Breast epithelium (tissue), 3 donors: ENCODE results near the gene PCNX1.

ENCODE experiments used
- POLR2A ChIP-seq: fragments of 450-650 bp; IDR thresholded peaks from one replicate; pipeline ENCODE4 v1.6.1; 2016; ENCODE audit warnings: antibody characterized with exemption, mild to moderate bottlenecking, moderate library complexity
- TF ChIP-seq, protein P1 (sequence below), 3 donors: fragments of 450-650 bp; IDR thresholded peaks; one replicate each; pipeline ENCODE4 v1.5.1; 2016 to 2017; ENCODE audit warnings: antibody characterized with exemption in 3 of 3, mild to moderate bottlenecking in 3 of 3, moderate library complexity in 3 of 3

DNA sequence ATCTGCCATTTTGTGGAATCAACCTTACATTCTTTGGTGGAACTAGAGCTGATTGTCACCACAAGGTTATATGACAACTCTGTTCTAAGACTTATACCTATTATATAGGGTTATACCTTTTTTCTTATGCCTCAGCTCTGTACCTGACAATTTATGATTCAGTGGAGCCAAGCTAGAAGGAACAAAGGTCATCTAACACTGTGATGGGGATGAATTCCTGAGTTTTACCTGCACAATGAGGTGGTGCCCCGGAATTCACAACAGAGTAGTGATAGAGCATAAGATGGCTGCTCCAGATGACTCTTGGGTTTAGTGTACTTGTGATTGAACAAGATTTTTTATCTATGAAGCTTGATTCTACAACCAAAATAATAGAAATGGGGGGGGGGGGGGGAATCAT is 207.3 kb downstream of the PCNX1 start:
- TF ChIP-seq, protein P1, sequence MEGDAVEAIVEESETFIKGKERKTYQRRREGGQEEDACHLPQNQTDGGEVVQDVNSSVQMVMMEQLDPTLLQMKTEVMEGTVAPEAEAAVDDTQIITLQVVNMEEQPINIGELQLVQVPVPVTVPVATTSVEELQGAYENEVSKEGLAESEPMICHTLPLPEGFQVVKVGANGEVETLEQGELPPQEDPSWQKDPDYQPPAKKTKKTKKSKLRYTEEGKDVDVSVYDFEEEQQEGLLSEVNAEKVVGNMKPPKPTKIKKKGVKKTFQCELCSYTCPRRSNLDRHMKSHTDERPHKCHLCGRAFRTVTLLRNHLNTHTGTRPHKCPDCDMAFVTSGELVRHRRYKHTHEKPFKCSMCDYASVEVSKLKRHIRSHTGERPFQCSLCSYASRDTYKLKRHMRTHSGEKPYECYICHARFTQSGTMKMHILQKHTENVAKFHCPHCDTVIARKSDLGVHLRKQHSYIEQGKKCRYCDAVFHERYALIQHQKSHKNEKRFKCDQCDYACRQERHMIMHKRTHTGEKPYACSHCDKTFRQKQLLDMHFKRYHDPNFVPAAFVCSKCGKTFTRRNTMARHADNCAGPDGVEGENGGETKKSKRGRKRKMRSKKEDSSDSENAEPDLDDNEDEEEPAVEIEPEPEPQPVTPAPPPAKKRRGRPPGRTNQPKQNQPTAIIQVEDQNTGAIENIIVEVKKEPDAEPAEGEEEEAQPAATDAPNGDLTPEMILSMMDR (IDR thresholded peaks at IDR 0.05), result no peak
- TF ChIP-seq POLR2A, result no peak
